HCT116 (cell line): Measurements from ENCODE around the gene MZT2A. TPM values are rescaled to one million over a fixed set of nuclear protein-coding genes. Genes with fewer than 3 reads are reported as not detected.
A peak's percentile ranks its signal among the peaks of the same experiment; 100 is the strongest.
"Not testable (repeated sequence)": the region's sequence is repeated elsewhere in the genome, so short reads cannot be mapped to it uniquely, and the experiment has no call there.

Experiments used
- ATAC-seq: fragments of 200-7000 bp; cut with Tn5 transposase; 2 replicates; pipeline ENCODE4 v1.9.1; 2020; ENCODE audit warnings: mild to moderate bottlenecking, moderate library complexity
- BruUV-seq: library from RNA; stranded (reverse); fragments of 400-500 nt; replicated peaks from 2 replicates; lab custom pipeline; 2021; lab: Mats Ljungman, UMichigan
- CTCF ChIA-PET: fragments of 300-600 bp; sonication (Branson Sonifier 250); formaldehyde crosslinking; loops from one replicate; lab custom pipeline; 2021; ENCODE audit warnings: antibody characterized with exemption; lab: Charles Lee
- POLR2A ChIA-PET: fragments of 300-600, 350-600 bp; sonication (Branson Sonifier 250); formaldehyde crosslinking; loops from one replicate; lab custom pipeline; 2021; ENCODE audit warnings: antibody characterized with exemption; lab: Charles Lee
- RAD21 ChIA-PET, 2 experiments: fragments of 300-600 bp; sonication (Branson Sonifier 250); formaldehyde crosslinking; loops; one replicate each; lab custom pipeline; 2023; ENCODE audit warnings: low total read pairs in 2 of 2; ENCODE audit not compliant: uncharacterized antibody in 2 of 2, unreplicated experiment in 2 of 2, low non-redundant PET in 1 of 2; lab: Charles Lee
- DNase-seq: peaks from one replicate; pipeline ENCODE4 v3.0.0-alpha.2; 2010; ENCODE audit warnings: low read depth, low spot score
- H2AFZ ChIP-seq: fragments of 200-600 bp; shearing (Covaris generic), sonication (generic); 2 replicates; pipeline ENCODE4 v1.6.1; 2017; ENCODE audit warnings: low read depth, mixed run types, mixed read lengths, antibody characterized with exemption, low read length; ENCODE audit not compliant: poor library complexity, severe bottlenecking
- H3K27ac ChIP-seq: 2 replicates; pipeline ENCODE4 v1.5.1; 2012; ENCODE audit warnings: low read depth, low read length
- H3K27me3 ChIP-seq: fragments of 200-600 bp; sonication (generic); 2 replicates; pipeline ENCODE4 v1.6.1; 2016; ENCODE audit warnings: mixed run types, low read length, mixed read lengths; ENCODE audit not compliant: insufficient read depth
- H3K36me3 ChIP-seq, 2 experiments: fragments of 200-500 bp in 1 of 2; fragments of 200-600 bp in 1 of 2; sonication (Bioruptor generic) in 1 of 2; sonication (generic) in 1 of 2; 2 replicates each; pipeline versions ENCODE4 v1.5.1 to v1.6.1; 2014 to 2016; ENCODE audit warnings: low read length in 2 of 2, inconsistent platforms in 1 of 2, mixed read lengths in 1 of 2, mixed run types in 1 of 2; ENCODE audit not compliant: insufficient read depth in 2 of 2, control insufficient read depth in 1 of 2
- H3K4me1 ChIP-seq, 2 experiments: fragments of 200-600 bp in 1 of 2; sonication (generic) in 1 of 2; 2 replicates each; pipeline versions ENCODE4 v1.5.1 to v1.6.1; 2012 to 2017; ENCODE audit warnings: low read length in 2 of 2, inconsistent platforms in 1 of 2, mild to moderate bottlenecking in 1 of 2, mixed read lengths in 1 of 2, mixed run types in 1 of 2, moderate library complexity in 1 of 2; ENCODE audit not compliant: insufficient read depth in 2 of 2, control insufficient read depth in 1 of 2
- H3K4me2 ChIP-seq: fragments of 200-600 bp; sonication (generic); 2 replicates; pipeline ENCODE4 v1.6.1; 2017; ENCODE audit warnings: mixed run types, low read length, mixed read lengths
- H3K4me3 ChIP-seq, 2 experiments: fragments of 200-600 bp in 1 of 2; sonication (generic) in 1 of 2; replicated peaks in 1 of 2; 2 replicates each; pipeline ENCODE4 v1.5.1; 2011 to 2016; ENCODE audit warnings: low read length in 2 of 2, control low read depth in 1 of 2, low read depth in 1 of 2, mild to moderate bottlenecking in 1 of 2, mixed read lengths in 1 of 2, mixed run types in 1 of 2
- H3K79me2 ChIP-seq: fragments of 200-600 bp; sonication (generic); 2 replicates; pipeline ENCODE4 v1.6.1; 2017; ENCODE audit warnings: mild to moderate bottlenecking, mixed run types, low read length, moderate library complexity, mixed read lengths; ENCODE audit not compliant: insufficient read depth
- H3K9ac ChIP-seq: fragments of 200-600 bp; sonication (generic); 2 replicates; pipeline ENCODE4 v1.6.1; 2016; ENCODE audit warnings: low read length, mixed read lengths
- H3K9me2 ChIP-seq: fragments of 200-600 bp; sonication (generic), shearing (Covaris generic); 2 replicates; pipeline ENCODE4 v1.6.1; 2017; ENCODE audit warnings: mixed run types, mild to moderate bottlenecking, moderate library complexity; ENCODE audit not compliant: insufficient read depth
- H3K9me3 ChIP-seq, 2 experiments: fragments of 200-500 bp in 1 of 2; fragments of 200-600 bp in 1 of 2; sonication (Bioruptor generic) in 1 of 2; sonication (generic) in 1 of 2; 2 replicates each; pipeline ENCODE4 v1.6.1; 2014 to 2017; ENCODE audit warnings: low read length in 2 of 2, mixed read lengths in 2 of 2, inconsistent platforms in 1 of 2, low read depth in 1 of 2, mild to moderate bottlenecking in 1 of 2, mixed run types in 1 of 2, moderate library complexity in 1 of 2; ENCODE audit not compliant: control insufficient read depth in 1 of 2, insufficient read depth in 1 of 2
- H4K20me1 ChIP-seq: fragments of 200-600 bp; sonication (generic), shearing (Covaris generic); 2 replicates; pipeline ENCODE4 v1.6.1; 2017; ENCODE audit warnings: mixed run types, mild to moderate bottlenecking, moderate library complexity; ENCODE audit not compliant: insufficient read depth
- CTCF ChIP-seq, 3 experiments: fragments of 200-600 bp in 1 of 3; sonication (generic) in 1 of 3; IDR thresholded peaks in 2 of 3; conservative IDR thresholded peaks in 1 of 3; 2 replicates each; pipeline ENCODE4 v1.5.1; 2012 to 2017; ENCODE audit warnings: low read depth in 2 of 3, low read length in 2 of 3, antibody characterized with exemption in 1 of 3, borderline replicate concordance in 1 of 3, control low read depth in 1 of 3, mild to moderate bottlenecking in 1 of 3, mixed read lengths in 1 of 3, mixed run types in 1 of 3, moderate library complexity in 1 of 3; ENCODE audit not compliant: insufficient read depth in 1 of 3
- RAD21 ChIP-seq: IDR thresholded peaks from 2 replicates; pipeline ENCODE4 v1.6.1; 2012; ENCODE audit warnings: low read depth, mild to moderate bottlenecking
- intact Hi-C: fragments of 100-400 bp; cut with micrococcal nuclease; formaldehyde crosslinking; loops from 2 replicates; pipeline ENCODE4 v1.10.0; 2022
- total RNA-seq: library from RNA; stranded (reverse); gene quantifications from one replicate; pipeline ENCODE4 v1.2.1, GENCODE V29; 2021; ENCODE audit not compliant: unreplicated experiment

The MZT2A gene
- total RNA-seq, 1 experiment from 2014 or later: 203 TPM

- H3K4me3 ChIP-seq, RAD21 ChIA-PET, H4K20me1 ChIP-seq, H2AFZ ChIP-seq, POLR2A ChIA-PET, CTCF ChIA-PET, DNase-seq, H3K36me3 ChIP-seq, BruUV-seq, H3K9me3 ChIP-seq, H3K9me2 ChIP-seq, H3K27me3 ChIP-seq, ATAC-seq, H3K79me2 ChIP-seq, intact Hi-C loops, H3K9ac ChIP-seq, H3K4me1 ChIP-seq, H3K4me2 ChIP-seq, H3K27ac ChIP-seq: not testable (repeated sequence)
- TF ChIP-seq RAD21 (0 out of 2 replicates have a peak, but pooled peaks have one; percentile 14), CTCF (IDR thresholded peaks at IDR 0.05 in 2 of 3, conservative IDR thresholded peaks at IDR 0.05 in 1 of 3; ENCODE audit: borderline replicate concordance in 1 of 3, insufficient read depth in 1 of 3, low read depth in 2 of 3, low read length in 2 of 3) (0 out of 6 replicates have a peak, but pooled peaks of 2 of the 3 experiments have one; percentile 4 to 7)
Measured at GRCh38 chr2:131530626-131531344, 38.6 kb upstream of the MZT2A start.

GRCh38 chr2:131529864-131530445 lies 37.8 kb upstream of the MZT2A start:
- H3K4me2 ChIP-seq, H3K36me3 ChIP-seq, POLR2A ChIA-PET, BruUV-seq, H3K9me2 ChIP-seq, H2AFZ ChIP-seq, DNase-seq, H3K9me3 ChIP-seq, H3K4me3 ChIP-seq, RAD21 ChIA-PET, H3K9ac ChIP-seq, H3K79me2 ChIP-seq, H3K27ac ChIP-seq, H4K20me1 ChIP-seq, ATAC-seq, H3K4me1 ChIP-seq, CTCF ChIA-PET, H3K27me3 ChIP-seq: not testable (repeated sequence)
- intact Hi-C loops: loop anchor here (5.0 kb wide), 1 partner anchor 118 kb away; no protein-coding TSS in a partner anchor

- H3K79me2 ChIP-seq, H3K9ac ChIP-seq, H3K4me3 ChIP-seq, RAD21 ChIA-PET, H3K4me1 ChIP-seq, CTCF ChIA-PET, H3K4me2 ChIP-seq, H3K9me2 ChIP-seq, BruUV-seq, H3K36me3 ChIP-seq, DNase-seq, H3K27me3 ChIP-seq, H2AFZ ChIP-seq, H3K9me3 ChIP-seq, H3K27ac ChIP-seq, H4K20me1 ChIP-seq, POLR2A ChIA-PET, ATAC-seq: not testable (repeated sequence)
- intact Hi-C loops: loop anchor here (5.0 kb wide), 1 partner anchor 117 kb away; no protein-coding TSS in a partner anchor
Measured at GRCh38 chr2:131528981-131529863, 37.0 kb upstream of the MZT2A start.
